ENCODE results near the gene ATG13. TPM values are rescaled to one million over a fixed set of nuclear protein-coding genes. Genes with fewer than 3 reads are reported as not detected.

Gene ATG13
- total and polyA plus RNA-seq, 2 of the 4 experiments (the other 2 are of a cell fraction): 43.0 to 49.7 TPM

- no peak overlapping the region for H2BK120ac ChIP-seq (ENCODE audit: low read depth, low read length)
- H3K9me1 ChIP-seq (ENCODE audit: insufficient read depth, low read length): peaks cover 5% of the 10 kb centered on the region
- H3K4ac ChIP-seq (ENCODE audit: low read depth, low read length): no peak overlapping the region
- H4K20me1 ChIP-seq (ENCODE audit: insufficient read depth, low read length): no peaks in the 10 kb centered on the region
- no peak overlapping the region for H2AK9ac ChIP-seq (replicated peaks; ENCODE audit: low read depth, low read length, poor library complexity)
- intact Hi-C loops (cut with micrococcal nuclease) (no loop called here), dilution Hi-C loops (cut with HindIII; ENCODE audit: low sequenced_read_pairs, unreplicated experiment) (no loop called here), in situ Hi-C loops (cut with MboI; ENCODE audit: low sequenced_read_pairs) (no loop called here)
- H3K9ac ChIP-seq (ENCODE audit: low read depth, low read length): no peak overlapping the region
- no peaks in the 10 kb centered on the region for H3K27me3 ChIP-seq (ENCODE audit: control insufficient read depth, insufficient read depth, low read length)
- H2AFZ ChIP-seq (replicated peaks; ENCODE audit: low read length, poor library complexity): no peak overlapping the region
- BruUV-seq (replicated peaks): no TSS peak
- no peak overlapping the region for H3K56ac ChIP-seq (ENCODE audit: extremely low read depth, insufficient read depth, low read length)
- H3K79me1 ChIP-seq (ENCODE audit: low read depth in 1 of 2, low read length in 2 of 2): no peaks in the 10 kb centered on the region
- H3K14ac ChIP-seq (replicated peaks; ENCODE audit: low read depth, low read length): no peak overlapping the region
- no peak overlapping the region for H2BK20ac ChIP-seq (ENCODE audit: low read depth, low read length)
- H4K8ac ChIP-seq (ENCODE audit: low read depth in 2 of 2, low read length in 2 of 2): no peak overlapping the region
- no peaks in the 10 kb centered on the region for H3K9me3 ChIP-seq (ENCODE audit: control insufficient read depth, insufficient read depth, low read length)
- no peak overlapping the region for H2BK15ac ChIP-seq (ENCODE audit: low read depth, low read length)
- CTCF ChIA-PET: no interaction called here
- peaks cover 1% of the 10 kb centered on the region for H3K4me1 ChIP-seq (ENCODE audit: control insufficient read depth, insufficient read depth, low read length)
- H3K27ac ChIP-seq (ENCODE audit: insufficient read depth, low read length): no peak overlapping the region
- no peak overlapping the region for H2BK5ac ChIP-seq (ENCODE audit: low read depth, low read length, poor library complexity, severe bottlenecking)
- ATAC-seq (ENCODE audit: low read depth) (no peak), DNase-seq (no peak)
- H3K36me3 ChIP-seq (ENCODE audit: control insufficient read depth, insufficient read depth, low read length): no peaks in the 10 kb centered on the region
- no peak overlapping the region for H3K23ac ChIP-seq (ENCODE audit: low read depth, low read length)
- POLR2A ChIA-PET (ENCODE audit: unreplicated experiment): no interaction called here
- TF ChIP-seq MAZ (IDR thresholded peaks at IDR 0.05; ENCODE audit: borderline replicate concordance, low read depth, low read length): no peak
- no peak for TF ChIP-seq MXI1 (IDR thresholded peaks at IDR 0.05; ENCODE audit: borderline replicate concordance, low read depth, low read length)
- no peak for TF ChIP-seq ELK1 (IDR thresholded peaks at IDR 0.05; ENCODE audit: borderline replicate concordance, low read depth, low read length)
- no peak for TF ChIP-seq MAFK (IDR thresholded peaks at IDR 0.05; ENCODE audit: low read depth, low read length)
- no peak for TF ChIP-seq POLR2A (IDR thresholded peaks at IDR 0.05; ENCODE audit: low read depth, low read length)
- no peak for TF ChIP-seq SMC3 (IDR thresholded peaks at IDR 0.05; ENCODE audit: low read depth, low read length)
- TF ChIP-seq NFE2L2 (IDR thresholded peaks at IDR 0.05; ENCODE audit: low read depth, low read length): no peak
- no peak for TF ChIP-seq RAD21 (IDR thresholded peaks at IDR 0.05; ENCODE audit: low read length)
- no peak for TF ChIP-seq CTCF (conservative IDR thresholded peaks at IDR 0.05; ENCODE audit: low read depth, low read length)
- no peak for TF ChIP-seq CEBPB (IDR thresholded peaks at IDR 0.05; ENCODE audit: low read depth, low read length)
- WGBS, 2 experiments (ENCODE audit: extremely low coverage in 2 of 2, insufficient read length in 1 of 2): 83% methylated on average over 2 of the region's 8 CpGs; no CpG with 5 or more reads in 1 of the 2 experiments
- no peak overlapping the region for H3K4me3 ChIP-seq (ENCODE audit: insufficient read depth, low read depth, low read length)
- H4K5ac ChIP-seq (ENCODE audit: low read depth, low read length): no peak overlapping the region
- no peak overlapping the region for H3K18ac ChIP-seq (ENCODE audit: low read depth, low read length)
- no peak overlapping the region for H3K4me2 ChIP-seq (ENCODE audit: low read depth, low read length)
- no peak overlapping the region for H2AK5ac ChIP-seq (ENCODE audit: low read depth, low read length)
- H4K91ac ChIP-seq (ENCODE audit: insufficient read depth, low read depth, low read length): no peak overlapping the region
Observed at GRCh38 chr11:46723359-46723680, 106.0 kb downstream of the ATG13 start.

All from IMR-90 (cell line).